HCT116 (cell line): ENCODE results near the gene SPTBN1.

Experiments
- CTCF ChIP-seq, 3 experiments: fragments of 200-600 bp in 1 of 3; sonication (generic) in 1 of 3; IDR thresholded peaks in 2 of 3; conservative IDR thresholded peaks in 1 of 3; 2 replicates each; pipeline ENCODE4 v1.5.1; 2012 to 2017; ENCODE audit warnings: low read depth in 2 of 3, low read length in 2 of 3, antibody characterized with exemption in 1 of 3, borderline replicate concordance in 1 of 3, control low read depth in 1 of 3, mild to moderate bottlenecking in 1 of 3, mixed read lengths in 1 of 3, mixed run types in 1 of 3, moderate library complexity in 1 of 3; ENCODE audit not compliant: insufficient read depth in 1 of 3
- EGR1 ChIP-seq: IDR thresholded peaks from 2 replicates; pipeline ENCODE4 v1.6.1; 2012; ENCODE audit warnings: low read depth
- POLR2A ChIP-seq: IDR thresholded peaks from 2 replicates; pipeline ENCODE4 v1.7.0; 2011; ENCODE audit warnings: borderline replicate concordance; ENCODE audit not compliant: insufficient read depth, insufficient read length; ENCODE audit errors: extremely low read depth
- REST ChIP-seq: IDR thresholded peaks from 2 replicates; pipeline ENCODE4 v1.6.1; 2012; ENCODE audit warnings: low read depth

GRCh38 chr2:54605836-54606235, 149.7 kb downstream of the SPTBN1 start:
- TF ChIP-seq EGR1 (no peak), POLR2A (no peak), REST (no peak), CTCF (IDR thresholded peaks at IDR 0.05 in 2 of 3, conservative IDR thresholded peaks at IDR 0.05 in 1 of 3; ENCODE audit: borderline replicate concordance in 1 of 3, insufficient read depth in 1 of 3, low read depth in 2 of 3, low read length in 2 of 3) (no peak)
